ENCODE results near the gene ZNF831. TPM values are rescaled to one million over a fixed set of nuclear protein-coding genes. Genes with fewer than 3 reads are reported as not detected.

ZNF831 gene
- total RNA-seq, 4 donors from 2014 or later = 0.16 to 1.0 (median 0.34) TPM; not detected in 1

DNA sequence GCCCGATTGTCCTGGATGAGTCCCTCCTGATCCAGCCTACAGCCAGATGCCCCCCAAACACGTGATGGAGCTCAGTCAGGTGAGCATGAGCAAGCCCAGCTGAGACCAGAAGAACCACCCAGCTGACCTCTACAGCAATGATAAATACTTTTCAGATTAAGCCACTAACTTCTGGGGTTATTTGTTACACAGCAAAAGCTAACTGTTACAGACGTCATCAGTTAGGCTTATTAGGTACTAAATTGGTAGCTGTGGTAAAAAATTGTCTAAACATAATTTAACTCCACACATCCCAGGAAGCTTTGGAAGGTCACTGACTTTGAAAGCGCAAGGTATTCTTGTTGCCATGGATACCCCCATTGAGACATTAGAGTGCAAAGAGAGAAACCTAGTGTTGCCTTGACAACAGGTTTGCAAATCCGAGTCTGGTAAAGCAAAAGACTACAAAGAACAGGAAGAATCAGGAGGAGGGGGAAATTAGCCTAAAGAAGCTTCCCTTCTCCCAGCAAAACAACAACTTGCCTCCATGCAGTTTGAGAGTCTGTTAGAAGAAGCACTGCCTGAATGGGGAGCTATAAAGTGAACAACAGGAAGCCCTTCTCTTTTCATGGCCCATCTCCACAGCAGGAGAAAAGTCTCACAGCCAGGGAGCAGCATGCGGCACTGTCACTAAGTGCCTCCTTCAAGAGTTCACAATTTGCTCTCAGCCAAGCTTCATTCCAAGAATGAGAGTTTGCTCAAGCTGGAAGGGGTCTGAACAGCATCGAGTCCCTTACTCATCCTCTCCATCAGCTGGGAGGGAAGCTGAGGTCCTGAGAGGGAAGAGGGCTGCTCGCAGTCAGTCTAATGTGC is 41.7 kb upstream of the ZNF831 start:
- TF ChIP-seq, protein P1, sequence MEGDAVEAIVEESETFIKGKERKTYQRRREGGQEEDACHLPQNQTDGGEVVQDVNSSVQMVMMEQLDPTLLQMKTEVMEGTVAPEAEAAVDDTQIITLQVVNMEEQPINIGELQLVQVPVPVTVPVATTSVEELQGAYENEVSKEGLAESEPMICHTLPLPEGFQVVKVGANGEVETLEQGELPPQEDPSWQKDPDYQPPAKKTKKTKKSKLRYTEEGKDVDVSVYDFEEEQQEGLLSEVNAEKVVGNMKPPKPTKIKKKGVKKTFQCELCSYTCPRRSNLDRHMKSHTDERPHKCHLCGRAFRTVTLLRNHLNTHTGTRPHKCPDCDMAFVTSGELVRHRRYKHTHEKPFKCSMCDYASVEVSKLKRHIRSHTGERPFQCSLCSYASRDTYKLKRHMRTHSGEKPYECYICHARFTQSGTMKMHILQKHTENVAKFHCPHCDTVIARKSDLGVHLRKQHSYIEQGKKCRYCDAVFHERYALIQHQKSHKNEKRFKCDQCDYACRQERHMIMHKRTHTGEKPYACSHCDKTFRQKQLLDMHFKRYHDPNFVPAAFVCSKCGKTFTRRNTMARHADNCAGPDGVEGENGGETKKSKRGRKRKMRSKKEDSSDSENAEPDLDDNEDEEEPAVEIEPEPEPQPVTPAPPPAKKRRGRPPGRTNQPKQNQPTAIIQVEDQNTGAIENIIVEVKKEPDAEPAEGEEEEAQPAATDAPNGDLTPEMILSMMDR (IDR thresholded peaks at IDR 0.05) = no peak
- TF ChIP-seq POLR2A (IDR thresholded peaks at IDR 0.05) (no peak), POLR2AphosphoS5 (IDR thresholded peaks at IDR 0.05) (no peak), EP300 (IDR thresholded peaks at IDR 0.05) (no peak)

GRCh38 chr20:59122566-59122919 is 41.1 kb upstream of the ZNF831 start:
- no peak overlapping the region for H3K27ac ChIP-seq
- H3K4me3 ChIP-seq = no peak overlapping the region
- peaks cover 19% of the 10 kb centered on the region for H3K27me3 ChIP-seq
- 92% methylated on average over 3 of the region's 4 CpGs for WGBS
- H3K36me3 ChIP-seq = no peaks in the 10 kb centered on the region
- TF ChIP-seq POLR2AphosphoS5 (IDR thresholded peaks at IDR 0.05) (no peak), EP300 (IDR thresholded peaks at IDR 0.05) (no peak), POLR2A (IDR thresholded peaks at IDR 0.05) (no peak)
- TF ChIP-seq, protein P1 (IDR thresholded peaks at IDR 0.05) = no peak
- H3K9me3 ChIP-seq = no peaks in the 10 kb centered on the region
- DNase-seq (ENCODE audit: low spot score in 2 of 2) = no peak
- no peaks in the 10 kb centered on the region for H3K4me1 ChIP-seq

More for the DNA sequence above, 41.7 kb upstream of the ZNF831 start:
- Histone ChIP-seq H3K4me1 (no peaks in the 10 kb centered on the region), H3K27ac (no peak overlapping the region), H3K27me3 (peaks cover 19% of the 10 kb centered on the region), H3K4me3 (no peak overlapping the region), H3K9me3 (no peaks in the 10 kb centered on the region), H3K36me3 (no peaks in the 10 kb centered on the region)
- 51% methylated on average over 7 of the region's 8 CpGs for WGBS
- DNase-seq (ENCODE audit: low spot score in 2 of 2) = no peak

GRCh38 chr20:59123011-59123677 is 40.5 kb upstream of the ZNF831 start:
- Histone ChIP-seq H3K27ac (no peak overlapping the region), H3K4me1 (no peaks in the 10 kb centered on the region), H3K4me3 (no peak overlapping the region), H3K27me3 (peaks cover 19% of the 10 kb centered on the region), H3K36me3 (no peaks in the 10 kb centered on the region), H3K9me3 (no peaks in the 10 kb centered on the region)
- no peak for DNase-seq (ENCODE audit: low spot score in 2 of 2)
- TF ChIP-seq POLR2AphosphoS5 (IDR thresholded peaks at IDR 0.05) = no peak
- TF ChIP-seq POLR2A (IDR thresholded peaks at IDR 0.05) = no peak
- TF ChIP-seq, protein P1 (IDR thresholded peaks at IDR 0.05) = no peak
- 77% methylated on average over 15 of the region's 15 CpGs for WGBS

- Histone ChIP-seq H3K4me3 (no peak overlapping the region), H3K27me3 (peaks cover 17% of the 10 kb centered on the region), H3K27ac (no peak overlapping the region), H3K4me1 (no peaks in the 10 kb centered on the region), H3K36me3 (no peaks in the 10 kb centered on the region), H3K9me3 (no peaks in the 10 kb centered on the region)
- 80% methylated on average over 10 of the region's 10 CpGs for WGBS
- DNase-seq (ENCODE audit: low spot score in 2 of 2) = no peak
- TF ChIP-seq POLR2AphosphoS5 (IDR thresholded peaks at IDR 0.05) = no peak
- TF ChIP-seq, protein P1 (IDR thresholded peaks at IDR 0.05) = no peak
- TF ChIP-seq POLR2A (IDR thresholded peaks at IDR 0.05) = no peak
- no peak for TF ChIP-seq EP300 (IDR thresholded peaks at IDR 0.05)
Measured at GRCh38 chr20:59123678-59124255, 39.9 kb upstream of the ZNF831 start.

All from suprapubic skin (tissue), 4 donors.